HG02588 (cell line): ENCODE measurements around the gene TAF11L6.
"Not testable (repeated sequence)": the region's sequence is repeated elsewhere in the genome, so short reads cannot be mapped to it uniquely, and the experiment has no call there.

Experiments
- ATAC-seq: cut with Tn5 transposase; IDR thresholded peaks from one replicate; pipeline ENCODE4 v1.9.1; 2021; ENCODE audit warnings: mild to moderate bottlenecking, moderate library complexity; ENCODE audit not compliant: unreplicated experiment

The TAF11L6 gene

DNA sequence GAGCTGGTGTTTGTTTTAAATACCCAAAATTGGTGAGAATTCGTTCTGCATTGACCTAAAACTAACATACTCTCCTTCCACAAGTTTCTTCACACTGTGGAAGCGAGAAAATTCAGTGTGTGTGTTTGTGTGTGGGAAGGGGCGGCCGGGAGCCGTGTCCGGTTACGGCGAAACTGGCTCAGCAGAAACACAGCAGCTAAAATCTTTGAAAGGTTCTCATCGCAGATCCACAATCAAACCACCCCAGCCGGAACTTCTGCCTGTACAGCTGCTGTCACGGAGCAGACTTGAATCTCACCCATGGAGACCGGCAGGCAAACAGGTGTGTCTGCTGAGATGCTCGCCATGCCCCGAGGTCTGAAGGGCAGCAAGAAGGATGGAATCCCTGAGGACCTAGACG lies at the start of gene TAF11L6:
Gene TAF11L6, plus strand, starts transcription at position 301 of the 400 bp plus-strand sequence.
- ATAC-seq, result not testable (repeated sequence)

DNA sequence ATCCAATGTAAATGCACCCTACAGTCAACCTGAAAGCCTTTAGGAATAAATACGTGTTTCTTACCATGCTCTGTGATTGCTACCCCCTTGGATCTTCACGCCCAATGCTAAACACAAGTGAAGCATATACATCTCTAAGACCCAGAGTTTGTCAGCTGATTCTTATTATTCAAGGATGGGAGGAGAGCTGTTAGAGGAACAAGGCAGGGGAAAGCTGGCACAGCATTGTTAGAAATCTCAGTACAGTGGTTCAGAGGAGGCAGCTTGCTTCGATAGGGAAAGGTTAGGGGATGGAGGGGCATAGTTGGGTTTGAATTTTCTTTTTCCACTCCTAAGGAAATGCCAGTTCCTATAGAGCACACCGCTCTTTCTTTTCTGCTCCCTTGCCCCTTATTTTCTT lies 47.1 kb upstream of the TAF11L6 start:
- no peak for ATAC-seq

DNA sequence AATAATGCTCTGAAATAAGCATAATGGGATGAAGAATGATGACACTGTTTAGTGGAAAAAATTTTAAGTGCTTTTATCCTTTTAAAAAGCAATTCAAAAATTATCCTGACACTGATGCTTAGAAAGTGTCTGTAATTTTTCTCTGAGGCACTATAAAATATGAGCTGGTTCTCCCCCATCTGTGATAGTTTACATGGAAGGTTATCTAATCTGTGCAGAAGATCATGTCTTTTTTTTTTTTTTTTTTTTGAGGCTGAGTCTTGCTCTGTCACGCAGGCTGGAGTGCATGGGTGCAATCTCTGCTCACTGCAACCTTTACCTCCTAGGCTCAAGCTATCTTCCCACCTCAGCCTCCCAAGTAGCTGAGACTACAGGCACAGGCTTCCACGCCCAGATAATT lies 45.7 kb upstream of the TAF11L6 start:
- ATAC-seq, result no peak

DNA sequence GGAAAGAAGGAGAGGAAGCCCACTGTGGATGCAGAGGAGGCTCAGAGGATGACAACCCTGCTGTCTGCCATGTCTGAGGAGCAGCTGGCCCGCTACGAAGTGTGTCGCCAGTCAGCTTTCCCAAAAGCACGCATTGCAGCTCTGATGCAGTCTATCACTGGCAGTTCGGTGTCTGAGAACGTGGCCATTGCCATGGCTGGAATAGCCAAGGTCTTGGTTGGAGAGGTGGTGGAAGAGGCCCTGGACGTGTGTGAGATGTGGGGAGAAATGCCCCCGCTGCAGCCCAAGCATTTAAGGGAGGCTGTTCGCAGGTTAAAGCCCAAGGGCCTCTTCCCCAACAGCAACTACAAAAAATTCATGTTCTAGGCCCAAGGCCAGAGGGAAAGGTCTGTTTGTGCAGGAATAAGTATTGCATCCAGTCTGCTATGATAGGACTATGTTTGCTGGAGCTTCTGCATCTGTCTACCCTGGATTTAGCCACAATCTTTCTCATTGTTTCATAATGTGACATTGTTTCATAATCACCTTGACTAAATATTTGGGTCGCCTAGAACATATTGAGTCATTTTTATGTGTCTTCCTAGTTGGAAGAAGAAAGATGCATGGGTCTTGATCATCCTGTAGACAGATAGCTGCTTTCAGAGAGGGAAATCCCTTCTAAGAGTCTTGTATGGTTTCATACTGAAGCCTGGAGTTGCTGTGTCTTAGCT lies 41.9 kb upstream of the TAF11L6 start:
- ATAC-seq, result not testable (repeated sequence)

DNA sequence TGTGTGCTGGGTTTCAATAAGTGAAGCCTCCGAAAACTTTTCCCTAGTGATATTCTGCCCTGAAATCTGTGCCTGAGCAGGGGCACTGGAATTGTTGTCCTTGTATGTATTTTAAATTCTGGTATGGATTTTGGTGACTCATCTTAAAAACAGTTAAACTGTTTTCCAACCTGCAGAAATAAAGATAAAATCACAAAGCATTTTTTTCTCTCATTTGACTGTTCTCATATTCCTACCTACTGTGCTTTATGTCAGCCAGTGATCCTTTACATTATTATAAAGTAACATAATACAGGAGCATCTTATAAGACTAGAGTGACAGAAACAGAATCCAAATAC lies 41.3 kb upstream of the TAF11L6 start:
- ATAC-seq, result no peak

DNA sequence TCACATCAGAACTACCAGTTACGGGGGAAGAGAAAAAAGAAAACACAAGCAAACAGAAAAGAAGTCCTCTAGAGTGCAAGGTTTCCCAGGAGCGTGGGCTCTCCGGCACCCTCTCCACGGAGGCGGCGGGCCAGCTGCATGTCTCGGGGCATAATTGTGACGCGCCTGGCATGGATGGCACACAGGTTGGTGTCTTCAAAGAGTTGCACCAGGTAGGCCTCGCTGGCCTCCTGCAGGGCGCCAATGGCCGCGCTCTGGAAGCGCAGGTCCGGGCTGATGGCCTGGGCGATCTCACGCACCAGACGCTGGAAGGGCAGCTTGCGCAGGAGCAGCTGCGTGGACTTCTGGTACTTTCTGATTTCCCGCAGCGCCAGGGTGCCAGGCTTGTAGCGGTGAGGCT lies 37.2 kb upstream of the TAF11L6 start:
- not testable (repeated sequence) for ATAC-seq

DNA sequence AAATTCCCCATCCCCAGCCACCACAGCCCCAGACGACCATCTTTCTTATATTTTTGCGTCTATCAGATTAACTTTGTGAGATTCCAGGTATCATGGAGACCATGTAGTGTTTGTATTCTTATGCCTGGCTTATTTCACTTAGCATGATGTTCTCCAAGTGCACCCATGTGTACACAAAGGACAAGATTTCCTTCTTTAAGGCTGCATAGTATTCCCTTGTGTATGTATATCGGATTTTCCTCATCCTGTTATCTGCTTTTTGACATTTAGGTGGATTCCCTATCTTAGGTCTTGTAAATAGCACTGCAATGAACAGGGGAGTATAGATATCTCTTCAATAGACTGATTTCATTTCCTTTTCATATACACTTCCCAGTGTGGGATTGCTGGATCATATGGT lies 35.7 kb upstream of the TAF11L6 start:
- ATAC-seq, result no peak

DNA sequence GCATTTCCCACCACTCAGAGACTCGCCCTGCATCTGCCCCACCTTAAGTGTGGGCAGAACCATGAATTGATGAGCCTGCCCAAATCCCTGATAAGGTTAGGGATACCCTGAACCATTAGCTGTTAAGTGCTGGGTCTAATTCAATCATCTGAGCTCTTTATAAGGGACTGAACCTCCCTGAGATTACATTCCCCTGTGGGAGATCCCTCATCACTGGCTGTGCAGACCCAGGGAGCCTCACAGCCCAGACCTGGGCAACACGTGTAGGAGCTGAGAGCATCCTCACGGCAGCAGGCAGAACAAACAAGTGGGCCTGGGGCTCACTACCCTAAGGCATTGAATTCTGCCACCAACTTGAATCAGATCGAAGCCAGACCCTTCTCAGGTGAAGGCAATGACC lies 31.0 kb upstream of the TAF11L6 start:
- no peak for ATAC-seq

DNA sequence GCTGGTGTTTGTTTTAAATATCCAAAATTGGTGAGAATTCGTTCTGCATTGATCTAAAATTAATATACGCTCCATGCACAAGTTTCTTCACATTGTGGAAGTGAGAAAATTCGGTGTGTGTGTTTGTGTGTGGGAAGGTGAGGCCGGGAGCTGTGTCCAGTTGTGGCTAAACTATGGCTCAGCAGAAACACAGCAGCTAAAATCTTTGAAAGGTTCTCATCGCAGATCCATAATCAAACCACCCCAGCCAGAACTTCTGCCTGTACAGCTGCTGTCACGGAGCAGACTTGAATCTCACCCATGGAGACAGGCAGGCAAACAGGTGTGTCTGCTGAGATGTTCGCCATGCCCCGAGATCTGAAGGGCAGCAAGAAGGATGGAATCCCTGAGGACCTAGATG lies 30.5 kb upstream of the TAF11L6 start, which contains the start of gene TAF11L2:
Gene TAF11L2, plus strand, starts transcription at position 301 of the 400 bp plus-strand sequence.
- not testable (repeated sequence) for ATAC-seq

DNA sequence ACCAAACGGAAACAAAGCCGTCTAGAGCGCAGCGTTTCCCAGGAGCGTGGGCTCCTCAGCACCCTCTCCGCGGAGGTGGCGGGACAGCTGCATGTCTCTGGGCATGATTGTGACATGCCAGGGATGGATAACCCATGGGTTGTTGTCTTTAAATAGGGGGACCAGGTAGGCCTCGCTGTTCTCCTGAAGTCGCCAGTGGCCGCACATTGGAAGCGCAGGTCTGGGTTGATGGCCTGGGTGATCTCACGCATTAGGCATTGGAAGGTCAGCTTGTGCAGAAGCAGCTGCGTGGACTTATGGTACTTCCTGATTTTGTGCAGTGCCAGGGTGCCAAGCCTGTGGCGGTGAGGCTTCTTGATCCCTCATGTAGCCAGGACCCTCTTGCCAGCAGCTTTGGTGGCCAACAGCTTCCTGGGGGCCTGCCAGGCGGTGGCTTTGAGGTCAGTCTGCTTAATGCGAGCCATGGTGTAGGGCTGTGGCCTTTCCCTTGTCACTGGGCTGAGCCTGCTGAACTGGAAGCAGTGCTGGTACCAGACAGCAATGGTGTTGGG lies 16.6 kb upstream of the TAF11L6 start:
- ATAC-seq, result no peak

DNA sequence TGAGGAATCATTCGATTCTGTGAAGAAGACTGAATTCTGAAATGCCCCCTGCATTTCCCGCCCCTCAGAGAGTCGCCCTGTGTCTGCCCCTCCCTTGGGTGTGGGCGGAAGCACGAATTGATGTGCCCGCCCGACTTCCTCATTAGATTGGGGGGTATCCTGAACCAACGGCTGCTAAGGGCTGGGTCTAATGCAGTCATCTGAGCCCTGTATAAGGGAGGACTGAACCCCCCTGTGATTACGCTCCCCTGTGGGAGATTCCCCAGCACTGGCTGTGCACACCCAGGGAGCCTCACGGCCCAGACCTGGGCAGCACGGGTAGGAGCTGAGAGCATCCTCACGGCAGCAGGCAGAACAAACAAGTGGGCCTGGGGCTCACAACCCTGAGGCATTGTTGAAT lies 10.9 kb upstream of the TAF11L6 start:
- ATAC-seq, result not testable (repeated sequence)

DNA sequence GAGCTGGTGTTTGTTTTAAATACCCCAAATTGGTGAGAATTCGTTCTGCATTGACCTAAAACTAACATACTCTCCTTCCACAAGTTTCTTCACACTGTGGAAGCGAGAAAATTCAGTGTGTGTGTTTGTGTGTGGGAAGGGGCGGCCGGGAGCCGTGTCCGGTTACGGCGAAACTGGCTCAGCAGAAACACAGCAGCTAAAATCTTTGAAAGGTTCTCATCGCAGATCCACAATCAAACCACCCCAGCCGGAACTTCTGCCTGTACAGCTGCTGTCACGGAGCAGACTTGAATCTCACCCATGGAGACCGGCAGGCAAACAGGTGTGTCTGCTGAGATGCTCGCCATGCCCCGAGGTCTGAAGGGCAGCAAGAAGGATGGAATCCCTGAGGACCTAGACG lies 10.4 kb upstream of the TAF11L6 start, which contains the start of gene TAF11L3:
Gene TAF11L3, plus strand, starts transcription at position 301 of the 400 bp plus-strand sequence.
- not testable (repeated sequence) for ATAC-seq

DNA sequence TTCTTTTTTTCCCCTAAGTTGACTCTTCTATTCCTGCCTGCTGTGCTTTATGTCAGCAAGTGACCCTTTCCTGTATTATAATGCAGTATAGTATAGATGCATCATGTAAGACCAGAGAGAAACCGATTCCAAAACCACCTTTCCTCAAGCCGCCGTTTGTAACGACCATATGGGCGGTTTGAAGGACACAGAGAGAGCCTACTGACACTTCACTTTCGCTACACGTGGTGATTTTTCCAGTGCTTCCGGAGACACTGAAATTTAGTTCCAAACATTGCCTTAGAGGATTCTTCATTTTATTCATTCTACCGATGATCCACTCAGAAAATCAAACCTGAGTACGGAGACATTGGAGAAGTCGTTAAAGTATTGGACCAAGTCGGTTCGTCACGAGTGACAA lies 9.0 kb upstream of the TAF11L6 start:
- not testable (repeated sequence) for ATAC-seq

DNA sequence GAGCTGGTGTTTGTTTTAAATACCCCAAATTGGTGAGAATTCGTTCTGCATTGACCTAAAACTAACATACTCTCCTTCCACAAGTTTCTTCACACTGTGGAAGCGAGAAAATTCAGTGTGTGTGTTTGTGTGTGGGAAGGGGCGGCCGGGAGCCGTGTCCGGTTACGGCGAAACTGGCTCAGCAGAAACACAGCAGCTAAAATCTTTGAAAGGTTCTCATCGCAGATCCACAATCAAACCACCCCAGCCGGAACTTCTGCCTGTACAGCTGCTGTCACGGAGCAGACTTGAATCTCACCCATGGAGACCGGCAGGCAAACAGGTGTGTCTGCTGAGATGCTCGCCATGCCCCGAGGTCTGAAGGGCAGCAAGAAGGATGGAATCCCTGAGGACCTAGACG lies 7.0 kb upstream of the TAF11L6 start, which contains the start of gene TAF11L4:
Gene TAF11L4, plus strand, starts transcription at position 301 of the 400 bp plus-strand sequence.
- ATAC-seq, result not testable (repeated sequence)

DNA sequence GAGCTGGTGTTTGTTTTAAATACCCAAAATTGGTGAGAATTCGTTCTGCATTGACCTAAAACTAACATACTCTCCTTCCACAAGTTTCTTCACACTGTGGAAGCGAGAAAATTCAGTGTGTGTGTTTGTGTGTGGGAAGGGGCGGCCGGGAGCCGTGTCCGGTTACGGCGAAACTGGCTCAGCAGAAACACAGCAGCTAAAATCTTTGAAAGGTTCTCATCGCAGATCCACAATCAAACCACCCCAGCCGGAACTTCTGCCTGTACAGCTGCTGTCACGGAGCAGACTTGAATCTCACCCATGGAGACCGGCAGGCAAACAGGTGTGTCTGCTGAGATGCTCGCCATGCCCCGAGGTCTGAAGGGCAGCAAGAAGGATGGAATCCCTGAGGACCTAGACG lies 3.5 kb upstream of the TAF11L6 start, which contains the start of gene TAF11L5:
Gene TAF11L5, plus strand, starts transcription at position 301 of the 400 bp plus-strand sequence.
- not testable (repeated sequence) for ATAC-seq

DNA sequence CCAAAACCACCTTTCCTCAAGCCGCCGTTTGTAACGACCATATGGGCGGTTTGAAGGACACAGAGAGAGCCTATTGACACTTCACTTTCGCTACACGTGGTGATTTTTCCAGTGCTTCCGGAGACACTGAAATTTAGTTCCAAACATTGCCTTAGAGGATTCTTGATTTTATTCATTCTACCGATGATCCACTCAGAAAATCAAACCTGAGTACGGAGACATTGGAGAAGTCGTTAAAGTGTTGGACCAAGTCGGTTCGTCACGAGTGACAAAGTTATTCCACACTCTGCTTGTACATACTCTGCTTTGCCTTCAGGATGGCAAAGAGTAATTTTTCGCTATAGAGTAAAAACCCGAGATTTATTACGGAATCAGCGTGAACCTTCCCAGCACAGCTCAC lies 2.0 kb upstream of the TAF11L6 start:
- ATAC-seq, result not testable (repeated sequence)
